Activated CD4-positive, alpha-beta T cell treated with anti-CD3 and anti-CD28 coated beads for 4 hours (primary cell): ENCODE data around the gene PPEF1.
"Not testable (repeated sequence)": the region's sequence is repeated elsewhere in the genome, so short reads cannot be mapped to it uniquely, and the experiment has no call there.

Experiments used
- DNase-seq, 2 donors: peaks; one replicate each; pipeline ENCODE4 v3.0.0-alpha.2; 2020

Gene PPEF1

DNA sequence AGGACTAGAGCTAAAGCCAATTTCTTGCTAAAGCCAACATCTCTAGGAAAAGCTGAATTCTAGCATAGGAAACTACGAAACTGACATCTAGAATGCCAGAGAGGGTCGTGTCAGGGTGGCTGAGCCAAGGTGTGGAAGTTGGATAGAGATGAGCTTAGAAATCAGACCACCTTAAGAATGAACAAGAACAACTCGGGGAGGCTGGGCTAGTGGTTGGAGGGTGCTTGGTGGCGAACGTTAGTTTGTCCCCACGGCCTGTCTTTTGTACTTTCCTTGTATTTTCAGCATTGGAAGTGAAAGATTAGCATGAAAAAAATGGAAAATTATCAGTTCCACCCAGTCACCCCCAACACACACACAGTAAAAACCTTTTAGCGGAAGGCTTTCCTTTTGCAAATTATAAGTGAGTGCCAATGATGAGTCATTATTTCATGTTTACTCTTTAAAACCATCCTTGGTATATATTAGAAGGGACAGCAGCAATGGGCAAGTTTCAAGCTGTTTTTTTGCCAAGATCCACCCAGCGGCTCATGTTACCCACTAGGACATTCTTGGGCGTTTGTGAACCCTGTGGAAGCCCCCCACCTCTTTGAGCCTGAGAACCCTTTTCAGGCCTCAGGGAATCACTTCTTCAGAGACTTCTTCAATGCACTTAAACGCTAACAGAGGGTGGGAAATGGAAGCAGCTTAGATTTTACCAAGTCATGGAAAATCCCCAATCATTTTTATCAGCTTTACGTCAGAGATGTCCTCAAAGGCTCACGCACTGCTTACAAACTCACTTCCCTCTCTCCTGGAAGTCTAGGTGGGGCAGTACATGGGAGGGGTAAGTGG is 4.9 kb upstream of the PPEF1 start:
- DNase-seq: no peak

GRCh38 chrX:18709833-18710232 is 2.4 kb downstream of the PPEF1 start:
- DNase-seq: no peak

DNA sequence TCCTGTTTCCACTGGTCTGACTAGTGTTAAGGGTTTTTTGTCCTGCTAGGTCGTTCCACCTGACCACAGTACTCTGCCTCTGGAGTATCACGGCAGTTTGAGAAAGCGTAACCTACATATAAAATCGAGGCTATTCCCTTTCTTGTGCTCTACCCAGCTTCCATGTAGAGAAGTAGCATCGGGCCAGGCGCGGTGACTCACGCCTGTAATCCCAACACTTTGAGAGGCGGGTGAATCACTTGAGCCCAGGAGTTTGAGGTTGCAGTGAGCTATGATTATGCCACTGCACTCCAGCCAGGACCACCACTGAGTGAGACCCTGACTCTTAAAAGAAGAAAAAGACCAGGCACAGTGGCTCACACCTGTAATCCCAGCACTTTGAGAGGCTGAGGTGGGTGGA is 7.5 kb downstream of the PPEF1 start:
- no peak for DNase-seq

DNA sequence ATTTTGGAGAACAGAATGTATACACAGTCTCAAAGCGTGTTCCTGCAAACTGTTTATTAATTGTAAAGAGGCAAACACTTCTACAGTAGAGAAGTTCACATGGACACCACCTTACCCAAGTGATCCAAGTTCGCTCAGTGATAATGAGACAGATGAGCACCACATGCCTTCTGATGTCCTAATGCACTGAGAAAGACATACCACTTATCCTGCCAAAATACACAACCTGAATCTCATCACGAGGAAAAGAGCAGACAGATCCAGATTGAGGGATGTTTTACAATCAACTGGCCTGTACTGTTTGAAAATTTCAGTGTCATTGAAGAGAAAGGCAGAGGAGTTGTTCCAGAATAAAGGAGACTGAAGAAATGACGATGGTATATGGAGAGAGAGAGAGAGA is 12.4 kb downstream of the PPEF1 start:
- no peak for DNase-seq

GRCh38 chrX:18721683-18722499 is 14.4 kb downstream of the PPEF1 start:
- DNase-seq: no peak

- no peak for DNase-seq
Measured at GRCh38 chrX:18722500-18723071, 15.1 kb downstream of the PPEF1 start.

DNA sequence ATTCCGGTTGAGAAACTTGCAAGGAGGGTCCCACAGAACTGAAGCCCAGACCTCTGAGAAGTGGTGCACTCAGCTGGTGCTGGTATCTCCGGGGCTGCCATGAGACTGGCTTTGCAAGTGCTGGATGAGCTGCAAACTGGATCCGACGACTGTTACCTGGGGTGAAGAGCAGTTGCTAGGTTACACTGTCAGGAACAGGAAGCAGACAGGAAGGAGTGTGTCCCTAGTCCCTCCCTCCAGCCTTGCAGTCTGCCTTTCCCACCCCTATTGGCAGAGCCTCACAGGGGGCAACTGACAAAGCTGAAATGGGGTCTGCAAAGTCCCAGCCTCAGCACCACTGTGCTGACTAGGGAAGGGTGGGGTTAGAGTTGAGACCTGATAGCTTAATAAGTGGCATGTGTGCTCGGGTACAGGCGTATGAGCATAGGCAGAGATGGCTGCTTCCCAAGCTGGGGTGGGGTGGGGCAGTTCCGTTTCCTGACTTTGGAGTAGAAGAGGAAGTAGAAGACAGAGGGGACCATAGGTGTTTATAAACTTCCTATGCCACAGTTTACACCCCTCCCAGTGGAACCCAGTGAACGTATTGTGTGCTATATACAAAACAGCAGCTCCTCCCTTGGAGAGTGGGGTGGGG is 18.0 kb downstream of the PPEF1 start:
- DNase-seq: no peak

- DNase-seq: no peak
Measured at GRCh38 chrX:18733287-18733686, 25.8 kb downstream of the PPEF1 start.

- not testable (repeated sequence) for DNase-seq
Measured at GRCh38 chrX:18739609-18740008, 32.2 kb downstream of the PPEF1 start.

DNA sequence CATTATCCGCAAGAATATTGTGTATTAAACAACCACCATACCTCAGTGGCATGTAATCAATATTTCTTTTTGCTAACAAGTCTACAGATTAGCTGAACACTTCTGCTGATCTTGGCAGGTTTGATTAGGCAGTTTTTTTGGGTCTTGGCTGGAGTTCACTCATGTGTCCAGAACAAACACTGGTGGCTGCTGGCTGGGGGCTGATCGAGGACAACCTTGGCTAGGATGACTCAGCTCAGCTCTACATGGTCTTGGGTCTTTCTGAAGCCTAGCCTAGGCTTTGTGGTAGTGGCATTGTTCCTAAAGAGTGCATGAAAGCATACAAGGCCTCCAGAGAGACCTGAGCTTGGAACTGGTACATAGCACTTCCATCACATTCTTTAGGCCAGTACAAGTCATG is 41.1 kb downstream of the PPEF1 start:
- DNase-seq: no peak

GRCh38 chrX:18753631-18754030 is 46.2 kb downstream of the PPEF1 start:
- DNase-seq: no peak

- no peak for DNase-seq
Measured at GRCh38 chrX:18755651-18756050, 48.2 kb downstream of the PPEF1 start.

DNA sequence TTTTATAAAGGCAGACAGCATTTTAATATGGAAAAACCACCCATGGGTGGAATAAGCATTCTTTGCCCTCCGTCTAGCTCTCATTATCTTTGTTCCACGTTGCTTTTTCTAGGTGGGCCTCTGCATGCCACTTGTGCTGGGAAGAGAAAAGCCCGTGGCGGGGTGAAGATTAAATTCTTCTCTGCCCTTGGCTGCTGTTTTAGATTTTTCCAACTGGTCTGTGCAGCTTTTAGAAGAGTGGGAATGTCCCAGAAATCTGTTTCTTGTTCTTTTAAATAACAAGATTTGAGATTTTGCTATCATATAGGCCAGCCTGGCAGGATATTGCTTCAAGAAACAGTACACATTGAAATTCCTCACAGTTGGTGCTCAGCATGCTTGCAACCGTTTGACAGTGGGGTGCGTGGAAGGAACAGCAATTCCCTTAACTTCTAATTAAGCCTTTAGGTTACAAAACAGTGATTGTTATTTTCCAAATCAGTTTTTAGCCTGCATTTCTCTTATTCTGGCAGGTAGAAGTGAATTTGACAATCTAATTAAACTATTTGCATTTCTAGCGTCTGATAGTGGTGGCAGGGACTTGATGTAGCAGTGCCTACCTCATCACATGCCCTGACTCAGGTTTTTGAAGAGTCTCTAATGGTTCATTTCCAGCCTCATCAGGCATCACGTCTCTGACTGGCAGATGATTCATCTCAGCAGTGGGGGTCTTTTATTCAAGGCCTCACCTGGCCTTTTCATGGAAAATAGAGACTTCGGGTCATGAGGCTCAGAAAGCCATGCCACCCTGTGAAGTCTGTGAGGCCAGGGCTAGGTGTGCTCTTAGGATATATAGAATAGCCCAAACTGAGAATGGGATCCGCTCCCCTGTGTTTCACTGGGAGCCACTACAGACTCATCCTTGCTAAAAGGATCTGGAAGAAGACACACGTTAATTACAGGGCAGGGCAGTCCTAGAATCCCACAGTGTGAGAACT is 50.8 kb downstream of the PPEF1 start:
- no peak for DNase-seq

GRCh38 chrX:18761750-18762149 is 54.3 kb downstream of the PPEF1 start:
- no peak for DNase-seq

- DNase-seq: not testable (repeated sequence)
Measured at GRCh38 chrX:18763106-18763505, 55.7 kb downstream of the PPEF1 start.

- no peak for DNase-seq
Measured at GRCh38 chrX:18769364-18769763, 61.9 kb downstream of the PPEF1 start.

- no peak for DNase-seq
Measured at GRCh38 chrX:18769812-18770573, 62.5 kb downstream of the PPEF1 start.

DNA sequence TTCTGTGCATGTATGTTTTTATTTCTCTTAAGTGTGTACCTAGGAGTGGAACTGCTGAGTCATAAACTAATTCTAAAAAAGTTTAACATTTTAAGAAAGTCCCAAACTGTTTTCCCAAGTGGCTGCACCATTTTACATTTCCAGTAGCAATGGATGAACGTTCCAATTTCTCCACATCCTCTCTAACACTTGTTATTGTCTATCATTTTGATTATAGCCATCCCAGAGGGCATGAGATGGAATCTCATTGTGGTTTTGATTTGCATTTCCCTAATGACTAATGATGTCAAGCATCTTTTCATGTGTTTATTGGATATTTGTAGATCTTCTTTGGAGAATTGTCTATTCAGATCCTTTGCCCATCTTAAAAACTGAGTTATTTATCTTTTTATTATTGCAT is 82.5 kb downstream of the PPEF1 start:
- no peak for DNase-seq

- no peak for DNase-seq
Measured at GRCh38 chrX:18792828-18793227, 85.4 kb downstream of the PPEF1 start.

DNA sequence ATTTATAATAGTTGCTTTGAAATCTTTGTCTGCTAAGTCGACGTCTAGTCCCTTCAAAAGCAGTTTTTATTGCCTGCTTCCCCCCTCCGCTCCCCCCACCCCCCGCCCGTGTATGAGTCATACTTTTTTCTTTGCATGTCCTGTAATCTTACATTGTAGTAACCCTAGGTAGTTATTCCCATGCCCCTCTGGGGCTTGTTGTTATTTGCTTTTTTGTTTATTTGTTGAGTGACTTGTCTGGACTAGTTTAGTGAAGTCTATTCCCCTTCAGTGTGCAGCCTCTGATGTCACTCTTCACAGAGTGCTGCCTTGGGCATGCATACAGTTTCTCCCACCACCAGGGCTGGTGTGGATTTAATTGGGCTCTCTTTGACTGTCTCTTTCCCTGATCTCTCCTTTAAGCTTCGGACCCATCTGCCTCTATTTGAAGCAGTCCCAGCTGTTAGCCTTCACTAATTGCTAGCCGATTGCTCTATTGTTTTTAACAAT is 86.2 kb downstream of the PPEF1 start:
- DNase-seq: no peak

GRCh38 chrX:18797141-18797540 is 89.7 kb downstream of the PPEF1 start:
- no peak for DNase-seq
